ENCODE data around the gene FOXJ3.

DNA sequence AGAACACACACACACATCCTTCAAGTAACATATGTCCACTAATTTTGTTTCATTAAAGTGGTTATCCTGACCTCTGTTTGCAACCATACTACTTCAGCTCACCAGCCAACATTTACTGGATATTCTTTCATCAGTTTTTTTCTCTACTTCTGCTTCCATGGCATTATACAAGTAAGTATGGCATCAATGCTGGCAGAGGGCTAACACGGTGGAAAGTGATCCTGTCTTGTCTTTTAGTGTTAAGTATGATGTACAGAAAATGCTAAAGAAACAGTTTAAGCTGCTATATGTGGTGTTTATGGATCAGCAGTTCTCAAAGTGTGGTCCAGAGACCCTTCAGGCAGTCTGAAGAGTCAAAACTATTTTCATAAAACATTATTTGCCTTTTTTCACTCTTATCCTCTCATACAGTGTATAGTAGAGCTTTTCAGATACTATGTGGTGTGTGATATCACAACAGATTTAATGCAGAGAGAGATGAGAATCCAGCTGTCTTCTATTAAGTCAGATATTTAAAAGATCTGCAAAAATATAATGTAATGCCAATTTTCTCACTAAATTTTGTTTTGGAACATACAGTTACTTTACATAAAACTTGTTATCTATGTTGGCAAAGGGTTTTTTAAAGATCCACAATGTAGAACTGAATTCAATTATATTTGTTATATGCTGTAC is 46.6 kb downstream of the FOXJ3 start:
- TF ChIP-seq, protein P1, sequence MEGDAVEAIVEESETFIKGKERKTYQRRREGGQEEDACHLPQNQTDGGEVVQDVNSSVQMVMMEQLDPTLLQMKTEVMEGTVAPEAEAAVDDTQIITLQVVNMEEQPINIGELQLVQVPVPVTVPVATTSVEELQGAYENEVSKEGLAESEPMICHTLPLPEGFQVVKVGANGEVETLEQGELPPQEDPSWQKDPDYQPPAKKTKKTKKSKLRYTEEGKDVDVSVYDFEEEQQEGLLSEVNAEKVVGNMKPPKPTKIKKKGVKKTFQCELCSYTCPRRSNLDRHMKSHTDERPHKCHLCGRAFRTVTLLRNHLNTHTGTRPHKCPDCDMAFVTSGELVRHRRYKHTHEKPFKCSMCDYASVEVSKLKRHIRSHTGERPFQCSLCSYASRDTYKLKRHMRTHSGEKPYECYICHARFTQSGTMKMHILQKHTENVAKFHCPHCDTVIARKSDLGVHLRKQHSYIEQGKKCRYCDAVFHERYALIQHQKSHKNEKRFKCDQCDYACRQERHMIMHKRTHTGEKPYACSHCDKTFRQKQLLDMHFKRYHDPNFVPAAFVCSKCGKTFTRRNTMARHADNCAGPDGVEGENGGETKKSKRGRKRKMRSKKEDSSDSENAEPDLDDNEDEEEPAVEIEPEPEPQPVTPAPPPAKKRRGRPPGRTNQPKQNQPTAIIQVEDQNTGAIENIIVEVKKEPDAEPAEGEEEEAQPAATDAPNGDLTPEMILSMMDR (IDR thresholded peaks at IDR 0.05), result no peak
- TF ChIP-seq, protein P2, sequence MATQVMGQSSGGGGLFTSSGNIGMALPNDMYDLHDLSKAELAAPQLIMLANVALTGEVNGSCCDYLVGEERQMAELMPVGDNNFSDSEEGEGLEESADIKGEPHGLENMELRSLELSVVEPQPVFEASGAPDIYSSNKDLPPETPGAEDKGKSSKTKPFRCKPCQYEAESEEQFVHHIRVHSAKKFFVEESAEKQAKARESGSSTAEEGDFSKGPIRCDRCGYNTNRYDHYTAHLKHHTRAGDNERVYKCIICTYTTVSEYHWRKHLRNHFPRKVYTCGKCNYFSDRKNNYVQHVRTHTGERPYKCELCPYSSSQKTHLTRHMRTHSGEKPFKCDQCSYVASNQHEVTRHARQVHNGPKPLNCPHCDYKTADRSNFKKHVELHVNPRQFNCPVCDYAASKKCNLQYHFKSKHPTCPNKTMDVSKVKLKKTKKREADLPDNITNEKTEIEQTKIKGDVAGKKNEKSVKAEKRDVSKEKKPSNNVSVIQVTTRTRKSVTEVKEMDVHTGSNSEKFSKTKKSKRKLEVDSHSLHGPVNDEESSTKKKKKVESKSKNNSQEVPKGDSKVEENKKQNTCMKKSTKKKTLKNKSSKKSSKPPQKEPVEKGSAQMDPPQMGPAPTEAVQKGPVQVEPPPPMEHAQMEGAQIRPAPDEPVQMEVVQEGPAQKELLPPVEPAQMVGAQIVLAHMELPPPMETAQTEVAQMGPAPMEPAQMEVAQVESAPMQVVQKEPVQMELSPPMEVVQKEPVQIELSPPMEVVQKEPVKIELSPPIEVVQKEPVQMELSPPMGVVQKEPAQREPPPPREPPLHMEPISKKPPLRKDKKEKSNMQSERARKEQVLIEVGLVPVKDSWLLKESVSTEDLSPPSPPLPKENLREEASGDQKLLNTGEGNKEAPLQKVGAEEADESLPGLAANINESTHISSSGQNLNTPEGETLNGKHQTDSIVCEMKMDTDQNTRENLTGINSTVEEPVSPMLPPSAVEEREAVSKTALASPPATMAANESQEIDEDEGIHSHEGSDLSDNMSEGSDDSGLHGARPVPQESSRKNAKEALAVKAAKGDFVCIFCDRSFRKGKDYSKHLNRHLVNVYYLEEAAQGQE (IDR thresholded peaks at IDR 0.05; ENCODE audit: insufficient read depth in 1 of 2, low read depth in 2 of 2, low read length in 1 of 2), result no peak
